Femur (tissue), 1 donor: Measurements from ENCODE around the gene DERL3.
A peak's percentile ranks its signal among the peaks of the same experiment; 100 is the strongest.

Experiments used
- DNase-seq: peaks from one replicate; pipeline ENCODE4 v3.0.0-alpha.2; 2017

DERL3 gene

GRCh38 chr22:23847310-23847920 lies 8.6 kb upstream of the DERL3 start:
- DNase-seq, result no peak

- DNase-seq, result no peak
Measured at GRCh38 chr22:23846081-23846469, 7.3 kb upstream of the DERL3 start.

DNA sequence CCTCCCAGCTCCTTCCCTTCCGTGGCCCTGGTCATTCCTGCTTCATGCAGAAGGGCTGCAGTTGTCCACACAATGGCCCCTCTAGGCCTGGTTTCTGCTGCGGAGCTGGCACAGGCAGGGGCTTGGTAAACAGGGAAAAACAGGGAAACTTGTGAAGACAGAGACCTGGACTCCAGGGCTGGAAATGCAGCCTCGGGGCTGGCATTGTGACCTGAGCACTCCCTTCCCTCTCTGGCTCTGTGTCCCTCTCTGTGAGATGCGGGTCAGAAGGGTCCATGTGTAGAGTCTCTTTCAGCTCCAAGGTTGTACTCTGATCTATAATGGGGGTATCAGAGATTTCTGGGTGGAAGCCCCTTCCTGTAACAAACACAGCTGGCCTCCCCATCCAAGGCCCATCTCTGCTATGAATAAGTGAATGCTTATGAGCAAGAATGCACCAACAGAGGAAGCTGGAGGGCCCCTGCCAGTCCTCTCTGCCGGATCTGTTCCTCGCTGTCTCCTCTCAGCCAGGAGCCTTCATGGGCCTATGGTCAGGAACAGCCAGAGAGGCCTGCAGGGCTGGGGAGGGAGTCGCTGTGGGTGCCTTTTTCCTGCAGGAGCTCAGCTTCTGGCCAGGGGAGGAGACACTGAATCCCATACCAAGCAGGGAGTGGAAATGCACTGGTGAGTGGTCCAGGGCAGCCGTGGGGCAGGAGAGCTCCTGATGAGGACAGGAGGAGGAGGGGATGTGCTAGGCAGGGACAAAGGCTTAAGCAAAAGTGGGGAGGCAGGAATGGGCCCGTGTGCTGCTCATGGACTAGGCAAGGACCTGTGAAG lies 6.7 kb upstream of the DERL3 start:
- DNase-seq, result no peak

GRCh38 chr22:23844739-23845202 lies 6.0 kb upstream of the DERL3 start:
- DNase-seq, result no peak

DNA sequence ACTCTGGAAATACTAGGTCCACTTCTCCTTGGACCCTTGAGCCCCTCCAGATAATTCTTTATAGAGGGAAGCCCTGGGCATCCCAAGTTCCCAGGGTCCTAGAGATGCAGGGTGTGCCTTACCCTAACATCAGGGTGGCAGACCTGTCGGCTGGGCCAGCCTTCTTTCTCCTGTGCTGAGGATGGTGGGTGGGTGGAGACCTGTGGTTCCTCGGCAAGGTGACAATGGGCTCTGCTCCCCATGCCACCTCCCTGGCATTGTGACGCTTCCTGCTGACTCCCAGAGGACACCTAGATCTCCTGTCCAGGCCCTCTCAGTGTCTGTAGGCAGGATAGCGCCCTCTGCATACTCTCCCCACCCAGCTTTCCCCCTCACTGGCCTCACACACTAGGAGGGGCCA lies 3.8 kb upstream of the DERL3 start:
- DNase-seq, result no peak

GRCh38 chr22:23841736-23842445 lies 3.1 kb upstream of the DERL3 start:
- no peak for DNase-seq

DNA sequence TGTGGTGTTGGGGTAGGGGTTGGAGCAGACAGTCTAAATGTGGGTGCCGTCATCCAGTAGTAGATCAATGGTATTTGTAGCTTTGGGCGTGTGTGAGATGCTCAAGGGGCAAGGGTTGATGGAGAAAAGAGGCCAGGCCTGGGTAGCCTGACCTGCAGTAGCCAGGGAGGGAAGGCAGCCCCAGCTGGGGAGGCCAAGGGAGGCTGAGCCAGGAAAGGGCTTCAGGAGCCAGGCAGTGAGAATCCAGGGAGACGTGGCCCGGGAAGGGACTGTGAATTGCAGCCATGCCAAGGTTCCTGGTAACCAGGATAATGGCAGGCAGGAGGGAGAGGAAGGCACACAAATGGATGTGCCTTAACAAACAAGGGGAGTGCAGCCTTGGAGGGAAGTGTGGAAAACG lies 2.5 kb upstream of the DERL3 start:
- DNase-seq, result no peak

GRCh38 chr22:23840026-23840425 lies 1.2 kb upstream of the DERL3 start:
- no peak for DNase-seq

GRCh38 chr22:23837911-23838680 lies 710 bp downstream of the DERL3 start:
- no peak for DNase-seq

- no peak for DNase-seq
Measured at GRCh38 chr22:23837496-23837859, 1.3 kb downstream of the DERL3 start.

DNA sequence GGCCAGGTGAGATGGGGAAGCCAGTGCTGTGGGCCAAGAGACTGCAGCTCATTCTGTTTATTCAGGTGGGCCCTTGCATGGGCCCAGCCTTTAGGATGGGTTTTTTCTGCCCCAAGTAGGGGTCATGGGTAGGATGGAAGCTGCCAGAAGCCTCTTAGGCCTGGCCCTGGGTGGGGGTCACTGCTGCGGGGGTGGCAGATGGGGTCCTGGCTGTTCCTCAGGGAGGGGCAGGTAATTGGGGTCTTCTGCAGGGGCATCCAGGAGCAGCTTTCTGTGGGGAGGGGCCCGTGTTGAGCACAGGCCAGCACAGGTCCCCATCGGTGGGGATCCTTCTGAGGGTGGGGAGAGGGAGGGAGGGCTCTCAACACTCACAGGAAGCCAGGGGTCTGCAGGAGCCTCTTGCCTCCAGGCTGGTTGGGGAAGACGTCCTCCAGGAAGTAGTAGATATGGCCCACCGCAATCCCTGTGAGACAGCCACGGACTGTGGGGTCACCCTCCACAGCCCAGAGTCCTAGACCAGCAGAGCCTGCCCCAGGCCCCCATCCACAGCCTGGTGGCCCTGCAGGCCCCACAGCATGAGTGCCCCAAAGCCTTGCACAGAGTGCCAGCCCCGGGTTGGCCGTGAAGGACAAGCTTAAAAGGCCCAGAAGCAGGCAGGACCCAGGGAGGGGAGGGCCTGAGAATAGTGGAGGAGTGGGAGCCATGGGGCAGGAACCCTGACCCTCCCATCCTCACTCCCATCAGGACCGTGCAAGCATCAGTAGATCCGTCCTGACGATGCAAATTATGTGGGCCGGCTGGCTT lies 1.9 kb downstream of the DERL3 start:
- DNase-seq, result no peak

GRCh38 chr22:23836281-23836680 lies 2.5 kb downstream of the DERL3 start:
- DNase-seq, result no peak

DNA sequence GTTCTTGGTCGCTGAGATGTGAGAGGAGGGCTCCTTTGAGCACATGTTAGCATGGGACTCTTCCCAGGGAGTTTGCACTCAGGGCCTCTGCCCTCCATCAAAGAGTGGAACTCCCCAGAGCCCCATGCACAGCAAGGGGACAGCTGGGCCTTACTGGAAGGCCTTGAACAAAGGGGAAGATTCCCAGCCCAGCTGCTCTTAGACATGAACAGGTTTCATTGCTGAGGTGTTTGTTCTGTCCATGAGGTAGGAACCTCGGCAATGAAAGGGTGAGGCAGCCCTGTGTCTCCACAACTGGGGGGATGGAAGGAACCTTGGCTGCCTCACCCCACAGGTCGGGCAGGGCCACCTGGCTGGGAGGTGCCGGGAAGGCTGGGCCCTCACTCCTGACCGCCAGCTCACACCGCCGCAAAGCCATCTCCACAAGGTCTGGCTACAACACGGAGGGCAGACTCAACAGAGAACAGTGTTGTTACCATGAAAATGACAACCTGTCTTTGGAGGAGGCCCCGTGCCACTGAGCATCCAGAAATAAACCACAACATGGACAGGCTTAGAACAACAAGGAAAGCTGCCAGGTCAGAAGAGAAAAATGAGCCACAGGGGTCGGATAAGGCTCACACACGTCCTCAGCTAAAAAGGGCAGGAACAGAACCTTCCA lies 3.2 kb downstream of the DERL3 start:
- no peak for DNase-seq

GRCh38 chr22:23834793-23835483 lies 3.9 kb downstream of the DERL3 start:
- peak; percentile 45 for DNase-seq

- DNase-seq, result no peak
Measured at GRCh38 chr22:23834406-23834792, 4.4 kb downstream of the DERL3 start.

DNA sequence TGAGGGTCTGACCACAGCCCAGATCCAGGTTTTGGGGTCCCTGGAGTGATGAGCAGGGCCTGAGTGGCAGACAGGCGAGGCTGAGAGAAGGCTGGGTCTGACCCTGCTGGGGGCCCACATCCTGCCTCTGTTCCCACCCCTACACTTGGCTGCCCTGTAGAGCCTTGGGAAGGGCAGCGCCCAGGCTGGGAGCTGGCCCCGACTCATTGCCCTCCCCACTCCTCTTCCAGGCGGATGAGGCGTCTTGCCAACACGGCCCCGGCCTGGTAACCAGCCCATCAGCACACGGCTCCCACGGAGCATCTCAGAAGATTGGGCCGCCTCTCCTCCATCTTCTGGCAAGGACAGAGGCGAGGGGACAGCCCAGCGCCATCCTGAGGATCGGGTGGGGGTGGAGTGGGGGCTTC lies 4.9 kb downstream of the DERL3 start:
- peak; percentile 29 for DNase-seq

GRCh38 chr22:23833017-23833751 lies 5.6 kb downstream of the DERL3 start:
- DNase-seq, result peak; percentile 18

DNA sequence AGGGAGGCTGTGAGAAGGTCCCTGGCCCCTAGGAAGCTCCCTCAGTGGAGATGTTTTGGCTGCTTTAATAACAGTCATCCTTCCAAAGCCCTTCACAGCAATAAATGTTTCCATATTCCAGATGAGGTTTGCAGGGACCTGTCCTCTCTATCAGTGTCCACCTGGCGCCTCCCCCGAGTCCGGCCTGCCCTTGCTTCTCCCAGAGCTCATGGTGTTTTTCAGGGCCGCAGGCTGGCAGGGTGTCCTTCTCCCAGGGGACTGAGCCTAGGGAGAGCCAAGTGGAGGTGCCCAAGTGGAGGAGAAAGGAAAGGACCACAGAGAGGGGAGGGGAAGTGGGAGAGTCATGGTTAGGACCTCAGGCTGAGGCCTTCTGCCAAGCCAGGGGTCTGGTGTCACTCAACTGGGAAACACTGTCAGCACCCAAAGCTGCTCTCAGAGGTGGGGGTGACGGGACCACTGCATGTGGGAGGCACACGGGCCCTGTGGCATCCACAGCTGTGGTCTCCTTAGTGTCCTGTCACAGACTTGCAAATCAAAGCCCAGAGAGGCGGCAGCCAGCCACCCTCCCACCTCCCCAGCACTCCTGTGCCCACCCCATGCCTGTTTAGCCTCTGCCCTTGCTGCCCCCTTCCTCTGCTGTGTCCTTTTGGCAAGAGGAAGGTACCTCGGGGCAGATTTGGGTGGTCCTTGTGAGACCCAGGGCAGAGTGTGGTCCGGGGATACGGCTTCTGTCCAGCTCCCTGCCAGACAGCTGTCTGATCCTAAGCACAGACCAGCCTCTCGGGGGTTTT lies 6.4 kb downstream of the DERL3 start:
- DNase-seq, result no peak

- DNase-seq, result no peak
Measured at GRCh38 chr22:23831781-23832180, 7.0 kb downstream of the DERL3 start.

DNA sequence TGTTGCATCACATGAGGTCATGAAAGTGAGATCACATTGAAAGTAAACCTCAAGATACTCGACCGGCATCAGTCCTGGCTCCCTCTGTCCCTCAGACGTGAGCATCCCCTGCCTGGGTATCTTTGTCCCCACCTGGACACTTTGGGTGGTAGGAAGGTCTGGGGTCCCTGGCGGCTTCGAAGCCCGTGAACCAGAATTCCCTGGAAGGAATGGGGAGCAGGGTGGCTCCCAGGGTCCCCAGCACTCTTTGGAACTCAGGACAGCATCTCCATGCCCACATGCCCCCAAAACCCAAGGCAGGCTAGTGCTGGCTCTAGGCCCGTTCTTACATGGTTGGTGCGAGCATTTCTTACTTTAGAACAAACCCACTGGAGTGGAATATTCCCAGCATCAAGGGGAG lies 7.5 kb downstream of the DERL3 start:
- DNase-seq, result no peak
